ENCODE measurements around the gene LRRC47. TPM values are rescaled to one million over a fixed set of nuclear protein-coding genes. Genes with fewer than 3 reads are reported as not detected.
A peak's percentile ranks its signal among the peaks of the same experiment; 100 is the strongest.

LRRC47 gene
- total and polyA plus RNA-seq, 2 of the 13 experiments (the other 11 are each of a cell fraction or from before 2014, with no cell fraction given): 18.3 to 52.5 TPM

DNA sequence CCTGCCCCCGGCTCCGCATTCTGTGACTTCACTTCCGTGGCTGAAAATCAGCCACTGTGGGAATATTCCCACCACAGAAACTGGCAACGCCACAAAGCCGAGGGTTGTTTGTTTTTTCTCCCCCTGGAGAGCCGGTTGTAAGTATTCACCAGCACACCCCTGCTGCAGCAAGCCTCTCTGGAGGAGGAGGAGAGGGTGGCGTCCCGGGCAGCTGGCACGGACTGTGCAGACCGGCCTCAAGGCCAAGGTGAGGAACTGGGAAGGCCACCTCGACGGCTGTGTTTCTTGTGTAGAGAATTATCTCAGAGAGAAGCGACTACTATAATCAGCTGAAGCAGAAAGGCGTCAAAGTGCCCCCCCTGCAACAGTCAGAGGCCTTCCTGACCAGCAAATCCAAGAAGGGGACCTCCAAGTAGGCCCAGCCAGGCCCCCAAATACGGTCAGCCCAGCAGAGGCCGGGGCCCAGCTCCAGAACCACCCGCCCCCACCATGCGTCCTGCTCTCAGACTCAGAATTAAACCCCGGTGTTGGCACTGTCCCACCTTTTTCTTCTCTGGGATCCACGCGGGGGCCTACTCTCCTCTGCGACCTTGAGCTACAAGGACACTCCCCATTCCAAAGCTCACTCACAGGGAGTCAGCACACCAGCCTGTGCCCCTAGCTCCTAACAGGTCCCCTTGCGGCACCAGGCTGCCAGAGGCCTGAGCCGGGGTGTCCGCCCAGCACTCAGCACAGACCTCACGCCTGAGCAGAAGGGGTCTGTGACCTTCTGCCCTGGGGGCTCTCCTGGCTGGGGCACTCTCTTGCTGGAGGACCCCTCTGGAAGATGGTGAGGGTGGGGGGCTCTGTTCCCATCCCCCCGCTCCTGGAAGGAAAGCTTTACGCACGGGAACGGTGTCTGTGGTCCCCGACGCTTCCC is 24.9 kb downstream of the LRRC47 start (continued):
- TF ChIP-seq, protein P1, sequence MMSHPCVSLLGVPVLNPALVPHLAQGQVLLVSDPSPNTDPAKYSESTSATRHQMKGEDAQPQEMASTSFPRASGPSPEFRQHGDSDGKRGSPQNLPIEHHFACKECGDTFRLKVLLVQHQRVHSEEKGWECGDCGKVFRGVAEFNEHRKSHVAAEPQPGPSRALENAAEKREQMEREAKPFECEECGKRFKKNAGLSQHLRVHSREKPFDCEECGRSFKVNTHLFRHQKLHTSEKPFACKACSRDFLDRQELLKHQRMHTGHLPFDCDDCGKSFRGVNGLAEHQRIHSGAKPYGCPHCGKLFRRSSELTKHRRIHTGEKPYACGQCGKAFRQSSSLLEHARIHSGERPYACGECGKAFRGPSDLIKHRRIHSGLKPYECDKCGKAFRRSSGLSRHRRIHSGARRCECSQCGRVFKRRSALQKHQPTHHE (CRISPR knock-in tag; IDR thresholded peaks at IDR 0.05; ENCODE audit: borderline replicate concordance): peak; percentile 69; the same call in 1 of the 2 replicates
- TF ChIP-seq HMG20B (CRISPR knock-in tag; conservative IDR thresholded peaks at IDR 0.05) (no peak), TSC22D2 (CRISPR knock-in tag; IDR thresholded peaks at IDR 0.05; ENCODE audit: borderline replicate concordance) (no peak), ZNF788 (CRISPR knock-in tag; IDR thresholded peaks at IDR 0.05; ENCODE audit: borderline replicate concordance) (peak; percentile 75; the same call in 1 of the 2 replicates), ZNF607 (CRISPR knock-in tag; IDR thresholded peaks at IDR 0.05; ENCODE audit: borderline replicate concordance) (0 out of 2 replicates have a peak, but pooled peaks have one; percentile 38), BCL6 (CRISPR knock-in tag; IDR thresholded peaks at IDR 0.05) (no peak), ZNF234 (CRISPR knock-in tag; conservative IDR thresholded peaks at IDR 0.05) (no peak; the same call in 1 of the 2 replicates), SRSF9 (IDR thresholded peaks at IDR 0.05; ENCODE audit: borderline replicate concordance, insufficient read depth, low read depth, low read length, poor library complexity, severe bottlenecking) (no peak), MATR3 (CRISPR knock-in tag; IDR thresholded peaks at IDR 0.05) (no peak)
- TF ChIP-seq, protein P2, sequence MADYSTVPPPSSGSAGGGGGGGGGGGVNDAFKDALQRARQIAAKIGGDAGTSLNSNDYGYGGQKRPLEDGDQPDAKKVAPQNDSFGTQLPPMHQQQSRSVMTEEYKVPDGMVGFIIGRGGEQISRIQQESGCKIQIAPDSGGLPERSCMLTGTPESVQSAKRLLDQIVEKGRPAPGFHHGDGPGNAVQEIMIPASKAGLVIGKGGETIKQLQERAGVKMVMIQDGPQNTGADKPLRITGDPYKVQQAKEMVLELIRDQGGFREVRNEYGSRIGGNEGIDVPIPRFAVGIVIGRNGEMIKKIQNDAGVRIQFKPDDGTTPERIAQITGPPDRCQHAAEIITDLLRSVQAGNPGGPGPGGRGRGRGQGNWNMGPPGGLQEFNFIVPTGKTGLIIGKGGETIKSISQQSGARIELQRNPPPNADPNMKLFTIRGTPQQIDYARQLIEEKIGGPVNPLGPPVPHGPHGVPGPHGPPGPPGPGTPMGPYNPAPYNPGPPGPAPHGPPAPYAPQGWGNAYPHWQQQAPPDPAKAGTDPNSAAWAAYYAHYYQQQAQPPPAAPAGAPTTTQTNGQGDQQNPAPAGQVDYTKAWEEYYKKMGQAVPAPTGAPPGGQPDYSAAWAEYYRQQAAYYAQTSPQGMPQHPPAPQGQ (CRISPR knock-in tag; IDR thresholded peaks at IDR 0.05; ENCODE audit: borderline replicate concordance): no peak
- TF ChIP-seq, protein P3, sequence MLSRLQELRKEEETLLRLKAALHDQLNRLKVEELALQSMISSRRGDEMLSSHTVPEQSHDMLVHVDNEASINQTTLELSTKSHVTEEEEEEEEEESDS (CRISPR knock-in tag; IDR thresholded peaks at IDR 0.05; ENCODE audit: borderline replicate concordance): no peak; the same call in 1 of the 2 replicates
- TF ChIP-seq, protein P4, sequence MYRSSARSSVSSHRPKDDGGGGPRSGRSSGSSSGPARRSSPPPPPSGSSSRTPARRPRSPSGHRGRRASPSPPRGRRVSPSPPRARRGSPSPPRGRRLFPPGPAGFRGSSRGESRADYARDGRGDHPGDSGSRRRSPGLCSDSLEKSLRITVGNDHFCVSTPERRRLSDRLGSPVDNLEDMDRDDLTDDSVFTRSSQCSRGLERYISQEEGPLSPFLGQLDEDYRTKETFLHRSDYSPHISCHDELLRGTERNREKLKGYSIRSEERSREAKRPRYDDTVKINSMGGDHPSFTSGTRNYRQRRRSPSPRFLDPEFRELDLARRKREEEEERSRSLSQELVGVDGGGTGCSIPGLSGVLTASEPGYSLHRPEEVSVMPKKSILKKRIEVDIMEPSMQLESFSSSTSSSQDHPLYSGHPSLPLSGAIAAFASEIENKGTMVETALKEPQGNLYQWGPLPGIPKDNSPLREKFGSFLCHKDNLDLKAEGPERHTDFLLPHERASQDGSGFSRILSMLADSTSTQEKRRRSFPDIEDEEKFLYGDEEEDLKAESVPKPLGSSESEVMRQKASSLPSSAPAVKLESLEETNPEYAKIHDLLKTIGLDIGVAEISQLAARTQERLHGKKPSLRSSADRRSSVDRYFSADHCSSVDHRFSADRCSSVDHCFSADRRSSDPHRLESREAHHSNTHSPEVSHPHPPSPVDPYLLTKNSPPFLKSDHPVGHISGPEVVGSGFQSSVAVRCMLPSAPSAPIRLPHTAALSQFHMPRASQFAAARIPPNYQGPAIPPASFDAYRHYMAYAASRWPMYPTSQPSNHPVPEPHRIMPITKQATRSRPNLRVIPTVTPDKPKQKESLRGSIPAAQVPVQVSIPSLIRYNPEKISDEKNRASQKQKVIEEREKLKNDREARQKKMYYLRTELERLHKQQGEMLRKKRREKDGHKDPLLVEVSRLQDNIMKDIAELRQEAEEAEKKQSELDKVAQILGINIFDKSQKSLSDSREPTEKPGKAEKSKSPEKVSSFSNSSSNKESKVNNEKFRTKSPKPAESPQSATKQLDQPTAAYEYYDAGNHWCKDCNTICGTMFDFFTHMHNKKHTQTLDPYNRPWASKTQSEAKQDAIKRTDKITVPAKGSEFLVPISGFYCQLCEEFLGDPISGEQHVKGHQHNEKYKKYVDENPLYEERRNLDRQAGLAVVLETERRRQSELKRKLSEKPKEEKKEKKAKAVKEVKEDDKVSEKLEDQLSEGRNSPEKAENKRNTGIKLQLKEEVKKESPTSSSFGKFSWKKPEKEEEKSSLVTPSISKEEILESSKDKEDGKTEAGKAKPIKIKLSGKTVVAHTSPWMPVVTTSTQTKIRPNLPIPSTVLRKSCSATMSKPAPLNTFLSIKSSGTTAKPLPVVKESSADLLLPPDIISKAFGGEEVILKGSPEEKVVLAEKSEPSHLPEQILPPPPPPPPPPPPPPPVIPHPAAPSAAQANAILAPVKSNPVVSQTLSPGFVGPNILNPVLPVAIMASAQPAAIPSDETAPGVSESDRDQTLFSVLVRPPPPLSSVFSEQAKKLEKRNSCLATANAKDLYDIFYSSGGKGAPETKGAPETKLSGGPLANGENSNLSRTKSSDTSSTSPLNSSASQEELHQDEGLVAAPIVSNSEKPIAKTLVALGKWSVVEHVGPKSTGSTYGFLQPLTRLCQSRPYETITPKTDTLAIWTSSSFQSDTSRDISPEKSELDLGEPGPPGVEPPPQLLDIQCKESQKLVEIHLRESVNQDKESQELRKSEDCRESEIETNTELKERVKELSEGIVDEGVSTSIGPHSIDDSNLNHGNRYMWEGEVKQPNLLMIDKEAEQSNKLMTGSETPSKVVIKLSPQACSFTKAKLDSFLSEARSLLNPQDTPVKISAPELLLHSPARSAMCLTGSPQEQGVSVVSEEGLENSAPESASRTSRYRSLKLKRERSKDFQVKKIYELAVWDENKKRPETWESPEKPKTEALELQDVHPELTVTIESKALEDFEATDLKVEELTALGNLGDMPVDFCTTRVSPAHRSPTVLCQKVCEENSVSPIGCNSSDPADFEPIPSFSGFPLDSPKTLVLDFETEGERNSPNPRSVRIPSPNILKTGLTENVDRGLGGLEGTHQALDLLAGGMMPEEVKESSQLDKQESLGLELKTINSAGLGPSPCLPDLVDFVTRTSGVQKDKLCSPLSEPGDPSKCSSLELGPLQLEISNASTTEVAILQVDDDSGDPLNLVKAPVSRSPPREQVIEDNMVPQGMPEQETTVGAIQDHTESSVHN (CRISPR knock-in tag; IDR thresholded peaks at IDR 0.05): no peak
- TF ChIP-seq, protein P5, sequence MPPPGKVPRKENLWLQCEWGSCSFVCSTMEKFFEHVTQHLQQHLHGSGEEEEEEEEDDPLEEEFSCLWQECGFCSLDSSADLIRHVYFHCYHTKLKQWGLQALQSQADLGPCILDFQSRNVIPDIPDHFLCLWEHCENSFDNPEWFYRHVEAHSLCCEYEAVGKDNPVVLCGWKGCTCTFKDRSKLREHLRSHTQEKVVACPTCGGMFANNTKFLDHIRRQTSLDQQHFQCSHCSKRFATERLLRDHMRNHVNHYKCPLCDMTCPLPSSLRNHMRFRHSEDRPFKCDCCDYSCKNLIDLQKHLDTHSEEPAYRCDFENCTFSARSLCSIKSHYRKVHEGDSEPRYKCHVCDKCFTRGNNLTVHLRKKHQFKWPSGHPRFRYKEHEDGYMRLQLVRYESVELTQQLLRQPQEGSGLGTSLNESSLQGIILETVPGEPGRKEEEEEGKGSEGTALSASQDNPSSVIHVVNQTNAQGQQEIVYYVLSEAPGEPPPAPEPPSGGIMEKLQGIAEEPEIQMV (CRISPR knock-in tag; IDR thresholded peaks at IDR 0.05; ENCODE audit: low read depth): no peak
